H1 (cell line): ENCODE measurements around the gene CTDSP1. TPM values are rescaled to one million over a fixed set of nuclear protein-coding genes. Genes with fewer than 3 reads are reported as not detected.
A peak's percentile ranks its signal among the peaks of the same experiment; 100 is the strongest.

ENCODE experiments used
- ATF3 ChIP-seq: IDR thresholded peaks from 2 replicates; pipeline ENCODE4 v1.6.1; 2011; ENCODE audit warnings: low read depth, mild to moderate bottlenecking, low read length; ENCODE audit not compliant: insufficient read depth
- BCL11A ChIP-seq, 2 experiments: IDR thresholded peaks; one replicate each; pipeline ENCODE4 v1.6.1; 2011; ENCODE audit warnings: low read depth in 2 of 2, low read length in 2 of 2, mild to moderate bottlenecking in 2 of 2
- BRCA1 ChIP-seq: IDR thresholded peaks from 2 replicates; pipeline ENCODE4 v1.6.1; 2012; ENCODE audit warnings: low read depth, low read length, improper control_type of control experiment
- GABPA ChIP-seq: IDR thresholded peaks from 2 replicates; pipeline ENCODE4 v1.6.1; 2011; ENCODE audit warnings: mild to moderate bottlenecking, low read length, moderate library complexity, borderline replicate concordance; ENCODE audit not compliant: insufficient read depth
- JUN ChIP-seq: IDR thresholded peaks from 2 replicates; pipeline ENCODE4 v1.6.1; 2011; ENCODE audit warnings: low read depth, mild to moderate bottlenecking, improper control_type of control experiment, low read length
- NANOG ChIP-seq: IDR thresholded peaks from 2 replicates; pipeline ENCODE4 v1.6.1; 2011; ENCODE audit warnings: low read length, low read depth, mild to moderate bottlenecking, inconsistent platforms; ENCODE audit not compliant: insufficient read depth, poor library complexity, severe bottlenecking
- SIRT6 ChIP-seq: IDR thresholded peaks from one replicate; pipeline ENCODE4 v1.7.1; 2012; ENCODE audit warnings: low read length, inconsistent platforms
- SIX5 ChIP-seq: IDR thresholded peaks from 2 replicates; pipeline ENCODE4 v1.6.1; 2011; ENCODE audit warnings: mild to moderate bottlenecking, low read depth, low read length
- TAF7 ChIP-seq: optimal IDR thresholded peaks from 2 replicates; pipeline ENCODE3; 2011; ENCODE audit warnings: low read depth, mild to moderate bottlenecking, inconsistent platforms, low read length, moderate library complexity, borderline replicate concordance
- polyA plus RNA-seq, 7 experiments: library from polyadenylated mRNA; depleted of rRNA in 3 of 7; stranded (reverse) in 5 of 7; unstranded in 2 of 7; fragments of >200 nt in 5 of 7; fragments of 200-250 nt in 2 of 7; gene quantifications; 1 replicate in 5 of 7; 2 replicates in 1 of 7; 4 replicates in 1 of 7; pipeline versions ENCODE4 v1.2.1 to v1.2.3, GENCODE V29; 2011 to 2013; ENCODE audit warnings: missing spikeins in 2 of 7, mixed read lengths in 2 of 7
- total RNA-seq: library from RNA; stranded (reverse); fragmentation: NEBNext Ultra II Directional; extraction: Animal tissue kit (Norgen Biotek cat#: 25700); gene quantifications from 2 replicates; pipeline ENCODE4 v1.2.1, GENCODE V29; 2021
- TF ChIP-seq, protein P1 (sequence below): fragments of 300-600 bp; sonication (generic); IDR thresholded peaks from 2 replicates; pipeline ENCODE4 v1.7.1; 2012; ENCODE audit warnings: low read length, moderate library complexity, mild to moderate bottlenecking, inconsistent platforms; ENCODE audit not compliant: insufficient replicate concordance

CTDSP1 gene
- total and polyA plus RNA-seq, 2 of the 8 experiments (the other 6 are each of a cell fraction or from before 2014, with no cell fraction given), result 20.3 to 35.2 TPM

DNA sequence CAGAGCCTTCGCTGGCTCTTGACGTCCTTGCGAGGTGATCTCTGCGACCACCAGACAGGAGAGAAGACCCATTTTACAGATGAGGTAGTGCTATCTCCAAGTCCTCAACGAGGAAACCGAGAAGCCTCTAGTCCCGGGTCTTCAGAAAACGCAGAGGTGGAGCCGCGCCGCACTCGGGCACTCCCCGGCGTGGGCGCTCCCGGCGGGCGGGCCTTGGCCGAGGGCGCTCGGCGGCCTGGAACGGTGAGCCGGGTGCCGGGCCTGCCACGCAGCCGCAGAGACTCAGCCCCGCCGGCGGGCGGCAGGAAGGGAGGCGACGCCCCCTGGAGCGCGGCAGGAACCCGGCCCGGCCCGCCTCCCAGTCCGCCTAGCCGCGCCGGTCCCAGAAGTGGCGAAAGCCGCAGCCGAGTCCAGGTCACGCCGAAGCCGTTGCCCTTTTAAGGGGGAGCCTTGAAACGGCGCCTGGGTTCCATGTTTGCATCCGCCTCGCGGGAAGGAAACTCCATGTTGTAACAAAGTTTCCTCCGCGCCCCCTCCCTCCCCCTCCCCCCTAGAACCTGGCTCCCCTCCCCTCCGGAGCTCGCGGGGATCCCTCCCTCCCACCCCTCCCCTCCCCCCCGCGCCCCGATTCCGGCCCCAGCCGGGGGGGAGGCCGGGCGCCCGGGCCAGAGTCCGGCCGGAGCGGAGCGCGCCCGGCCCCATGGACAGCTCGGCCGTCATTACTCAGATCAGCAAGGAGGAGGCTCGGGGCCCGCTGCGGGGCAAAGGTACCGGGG is at the start of gene CTDSP1 (continued):
- no peak for TF ChIP-seq ATF3
- TF ChIP-seq TAF7, result no peak
- TF ChIP-seq BCL11A (IDR thresholded peaks at IDR 0.05; ENCODE audit: low read depth in 2 of 2, low read length in 2 of 2), result no peak
- TF ChIP-seq SIRT6, result no peak
- TF ChIP-seq BRCA1, result no peak
- peak; percentile 47; the same call in 1 of the 2 replicates for TF ChIP-seq GABPA
- TF ChIP-seq SIX5, result no peak
- TF ChIP-seq JUN, result no peak
- no peak for TF ChIP-seq NANOG
- TF ChIP-seq, protein P1, sequence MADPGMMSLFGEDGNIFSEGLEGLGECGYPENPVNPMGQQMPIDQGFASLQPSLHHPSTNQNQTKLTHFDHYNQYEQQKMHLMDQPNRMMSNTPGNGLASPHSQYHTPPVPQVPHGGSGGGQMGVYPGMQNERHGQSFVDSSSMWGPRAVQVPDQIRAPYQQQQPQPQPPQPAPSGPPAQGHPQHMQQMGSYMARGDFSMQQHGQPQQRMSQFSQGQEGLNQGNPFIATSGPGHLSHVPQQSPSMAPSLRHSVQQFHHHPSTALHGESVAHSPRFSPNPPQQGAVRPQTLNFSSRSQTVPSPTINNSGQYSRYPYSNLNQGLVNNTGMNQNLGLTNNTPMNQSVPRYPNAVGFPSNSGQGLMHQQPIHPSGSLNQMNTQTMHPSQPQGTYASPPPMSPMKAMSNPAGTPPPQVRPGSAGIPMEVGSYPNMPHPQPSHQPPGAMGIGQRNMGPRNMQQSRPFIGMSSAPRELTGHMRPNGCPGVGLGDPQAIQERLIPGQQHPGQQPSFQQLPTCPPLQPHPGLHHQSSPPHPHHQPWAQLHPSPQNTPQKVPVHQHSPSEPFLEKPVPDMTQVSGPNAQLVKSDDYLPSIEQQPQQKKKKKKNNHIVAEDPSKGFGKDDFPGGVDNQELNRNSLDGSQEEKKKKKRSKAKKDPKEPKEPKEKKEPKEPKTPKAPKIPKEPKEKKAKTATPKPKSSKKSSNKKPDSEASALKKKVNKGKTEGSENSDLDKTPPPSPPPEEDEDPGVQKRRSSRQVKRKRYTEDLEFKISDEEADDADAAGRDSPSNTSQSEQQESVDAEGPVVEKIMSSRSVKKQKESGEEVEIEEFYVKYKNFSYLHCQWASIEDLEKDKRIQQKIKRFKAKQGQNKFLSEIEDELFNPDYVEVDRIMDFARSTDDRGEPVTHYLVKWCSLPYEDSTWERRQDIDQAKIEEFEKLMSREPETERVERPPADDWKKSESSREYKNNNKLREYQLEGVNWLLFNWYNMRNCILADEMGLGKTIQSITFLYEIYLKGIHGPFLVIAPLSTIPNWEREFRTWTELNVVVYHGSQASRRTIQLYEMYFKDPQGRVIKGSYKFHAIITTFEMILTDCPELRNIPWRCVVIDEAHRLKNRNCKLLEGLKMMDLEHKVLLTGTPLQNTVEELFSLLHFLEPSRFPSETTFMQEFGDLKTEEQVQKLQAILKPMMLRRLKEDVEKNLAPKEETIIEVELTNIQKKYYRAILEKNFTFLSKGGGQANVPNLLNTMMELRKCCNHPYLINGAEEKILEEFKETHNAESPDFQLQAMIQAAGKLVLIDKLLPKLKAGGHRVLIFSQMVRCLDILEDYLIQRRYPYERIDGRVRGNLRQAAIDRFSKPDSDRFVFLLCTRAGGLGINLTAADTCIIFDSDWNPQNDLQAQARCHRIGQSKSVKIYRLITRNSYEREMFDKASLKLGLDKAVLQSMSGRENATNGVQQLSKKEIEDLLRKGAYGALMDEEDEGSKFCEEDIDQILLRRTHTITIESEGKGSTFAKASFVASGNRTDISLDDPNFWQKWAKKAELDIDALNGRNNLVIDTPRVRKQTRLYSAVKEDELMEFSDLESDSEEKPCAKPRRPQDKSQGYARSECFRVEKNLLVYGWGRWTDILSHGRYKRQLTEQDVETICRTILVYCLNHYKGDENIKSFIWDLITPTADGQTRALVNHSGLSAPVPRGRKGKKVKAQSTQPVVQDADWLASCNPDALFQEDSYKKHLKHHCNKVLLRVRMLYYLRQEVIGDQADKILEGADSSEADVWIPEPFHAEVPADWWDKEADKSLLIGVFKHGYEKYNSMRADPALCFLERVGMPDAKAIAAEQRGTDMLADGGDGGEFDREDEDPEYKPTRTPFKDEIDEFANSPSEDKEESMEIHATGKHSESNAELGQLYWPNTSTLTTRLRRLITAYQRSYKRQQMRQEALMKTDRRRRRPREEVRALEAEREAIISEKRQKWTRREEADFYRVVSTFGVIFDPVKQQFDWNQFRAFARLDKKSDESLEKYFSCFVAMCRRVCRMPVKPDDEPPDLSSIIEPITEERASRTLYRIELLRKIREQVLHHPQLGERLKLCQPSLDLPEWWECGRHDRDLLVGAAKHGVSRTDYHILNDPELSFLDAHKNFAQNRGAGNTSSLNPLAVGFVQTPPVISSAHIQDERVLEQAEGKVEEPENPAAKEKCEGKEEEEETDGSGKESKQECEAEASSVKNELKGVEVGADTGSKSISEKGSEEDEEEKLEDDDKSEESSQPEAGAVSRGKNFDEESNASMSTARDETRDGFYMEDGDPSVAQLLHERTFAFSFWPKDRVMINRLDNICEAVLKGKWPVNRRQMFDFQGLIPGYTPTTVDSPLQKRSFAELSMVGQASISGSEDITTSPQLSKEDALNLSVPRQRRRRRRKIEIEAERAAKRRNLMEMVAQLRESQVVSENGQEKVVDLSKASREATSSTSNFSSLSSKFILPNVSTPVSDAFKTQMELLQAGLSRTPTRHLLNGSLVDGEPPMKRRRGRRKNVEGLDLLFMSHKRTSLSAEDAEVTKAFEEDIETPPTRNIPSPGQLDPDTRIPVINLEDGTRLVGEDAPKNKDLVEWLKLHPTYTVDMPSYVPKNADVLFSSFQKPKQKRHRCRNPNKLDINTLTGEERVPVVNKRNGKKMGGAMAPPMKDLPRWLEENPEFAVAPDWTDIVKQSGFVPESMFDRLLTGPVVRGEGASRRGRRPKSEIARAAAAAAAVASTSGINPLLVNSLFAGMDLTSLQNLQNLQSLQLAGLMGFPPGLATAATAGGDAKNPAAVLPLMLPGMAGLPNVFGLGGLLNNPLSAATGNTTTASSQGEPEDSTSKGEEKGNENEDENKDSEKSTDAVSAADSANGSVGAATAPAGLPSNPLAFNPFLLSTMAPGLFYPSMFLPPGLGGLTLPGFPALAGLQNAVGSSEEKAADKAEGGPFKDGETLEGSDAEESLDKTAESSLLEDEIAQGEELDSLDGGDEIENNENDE, result no peak
